Adrenal gland (tissue), 12 donors: ENCODE measurements around the gene ACSL5. TPM values are rescaled to one million over a fixed set of nuclear protein-coding genes. Genes with fewer than 3 reads are reported as not detected.

Source experiments
- DNase-seq, 7 donors: peaks; one replicate each; pipeline ENCODE4 v3.0.0-alpha.2; 2019 to 2020
- H3K27ac ChIP-seq, 5 donors: fragments of 200-600 bp; sonication (generic) in 4 of 5; 1 replicate in 3 of 5; 2 replicates in 2 of 5; pipeline versions ENCODE4 v1.5.1 to v1.8.0; 2016 to 2020; ENCODE audit warnings: mild to moderate bottlenecking in 1 of 5
- H3K27me3 ChIP-seq: fragments of 200-600 bp; 2 replicates; pipeline ENCODE4 v1.8.0; 2021
- H3K36me3 ChIP-seq, 2 donors: fragments of 200-600 bp; replicated peaks in 1 of 2; 1 replicate in 1 of 2; 2 replicates in 1 of 2; pipeline versions ENCODE4 v1.5.1 to v1.8.0; 2018 to 2022
- H3K4me1 ChIP-seq, 2 donors: fragments of 200-600 bp; replicated peaks in 1 of 2; 1 replicate in 1 of 2; 2 replicates in 1 of 2; pipeline versions ENCODE4 v1.5.1 to v1.8.0; 2018 to 2021
- H3K4me3 ChIP-seq, 4 donors: fragments of 200-600 bp; sonication (generic) in 3 of 4; one replicate each; pipeline ENCODE4 v1.5.1; 2016 to 2018
- H3K9me3 ChIP-seq, 3 donors: fragments of 200-600 bp; sonication (generic) in 1 of 3; replicated peaks in 1 of 3; 1 replicate in 2 of 3; 2 replicates in 1 of 3; pipeline versions ENCODE4 v1.5.1 to v1.8.0; 2016 to 2021
- POLR2A ChIP-seq, 2 donors: fragments of 450-650 bp; IDR thresholded peaks; one replicate each; pipeline ENCODE4 v1.6.1; 2017; ENCODE audit warnings: antibody characterized with exemption in 2 of 2, mild to moderate bottlenecking in 2 of 2, moderate library complexity in 1 of 2
- WGBS, 4 donors: extraction: QIAGEN DNeasy Blood & Tissue Kit in 2 of 4; methylation state at CpG; one replicate each; pipeline versions ENCODE4 v1.1.5 to v1.1.7; 2013 to 2017; 5-methylcytosine and 5-hydroxymethylcytosine counted together
- intact Hi-C, 2 donors: fragments of 100-400 bp; cut with DNase I; formaldehyde crosslinking; loops; one replicate each; pipeline versions ENCODE4 v1.14.1 to v1.15.0; 2022 to 2023
- polyA plus RNA-seq, 3 donors: library from polyadenylated mRNA; stranded (reverse); fragments of 200-250 nt in 2 of 3; fragments of 350-450 nt in 1 of 3; fragmentation: Illumina TruSeq in 1 of 3; extraction: RNeasy Lipid Tissue Mini Kit (QIAGEN cat#74804) in 1 of 3; gene quantifications; one replicate each; pipeline ENCODE4 v1.2.3, GENCODE V29; 2013 to 2014
- total RNA-seq, 9 donors: library from RNA; depleted of rRNA in 4 of 9; stranded (reverse); fragments of >200 nt in 4 of 9; fragments of 120-200 nt in 1 of 9; fragmentation: NEBNext Ultra II Directional in 1 of 9; extraction: Animal tissue kit (Norgen Biotek cat#: 25700) in 1 of 9; gene quantifications; one replicate each; pipeline versions ENCODE4 v1.1.0 to v1.2.4, GENCODE V29; 2013 to 2023
- TF ChIP-seq, protein P1 (sequence below), 6 experiments: fragments of 450-650 bp in 4 of 6; fragments of 200-600 bp in 2 of 6; sonication (generic) in 1 of 6; IDR thresholded peaks; 1 replicate in 5 of 6; 2 replicates in 1 of 6; pipeline versions ENCODE4 v1.5.1 to v1.8.0; 2016 to 2021; ENCODE audit warnings: antibody characterized with exemption in 6 of 6, mild to moderate bottlenecking in 2 of 6, moderate library complexity in 1 of 6
- donor health status: healthy with polysubstance abuse.
- donor health status: Bipolar disorder and iron deficiency.
- donor health status: DM: yes; HTN: yes; CAD: no.
- donor health status: DM: no; HTN: no; CAD: no.
- donor health status: DM: no; HTN: no; CAD: no.
- donor health status: DM: yes; HTN: yes; CAD: no.

Gene ACSL5
- total and polyA plus RNA-seq, 12 donors, result 2.1 to 8.6 (median 6.7) TPM

DNA sequence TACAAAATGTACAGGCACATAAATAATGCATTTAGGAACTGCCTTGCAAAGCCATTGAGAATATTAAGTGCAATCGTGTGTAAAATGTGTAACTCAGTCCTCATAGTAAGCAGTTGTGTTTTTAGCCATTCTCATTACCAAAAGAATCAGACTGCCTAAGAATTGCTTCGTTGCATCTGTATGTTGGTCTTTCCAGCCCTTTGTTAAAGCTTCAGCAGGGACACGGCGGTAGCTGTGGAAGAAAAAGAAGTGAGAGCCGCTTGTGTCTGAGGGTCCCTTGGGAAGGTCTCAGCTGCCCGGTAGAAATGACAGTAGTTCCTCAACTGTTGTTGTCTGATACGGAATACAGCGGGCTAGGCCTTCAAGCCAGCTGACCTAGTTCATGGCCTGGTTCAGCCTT lies 22.8 kb upstream of the ACSL5 start:
- no peak for DNase-seq
- no peak overlapping the region for H3K4me3 ChIP-seq
- H3K4me1 ChIP-seq, result no peaks in the 10 kb centered on the region
- H3K27me3 ChIP-seq, result no peaks in the 10 kb centered on the region
- H3K9me3 ChIP-seq, result no peaks in the 10 kb centered on the region
- intact Hi-C loops, result no loop called here
- WGBS, 4 donors, result 84 to 94% (median 89%) methylated on average over 7 to 8 of the region's 8 CpGs
- H3K36me3 ChIP-seq, result no peaks in the 10 kb centered on the region
- TF ChIP-seq, protein P1, sequence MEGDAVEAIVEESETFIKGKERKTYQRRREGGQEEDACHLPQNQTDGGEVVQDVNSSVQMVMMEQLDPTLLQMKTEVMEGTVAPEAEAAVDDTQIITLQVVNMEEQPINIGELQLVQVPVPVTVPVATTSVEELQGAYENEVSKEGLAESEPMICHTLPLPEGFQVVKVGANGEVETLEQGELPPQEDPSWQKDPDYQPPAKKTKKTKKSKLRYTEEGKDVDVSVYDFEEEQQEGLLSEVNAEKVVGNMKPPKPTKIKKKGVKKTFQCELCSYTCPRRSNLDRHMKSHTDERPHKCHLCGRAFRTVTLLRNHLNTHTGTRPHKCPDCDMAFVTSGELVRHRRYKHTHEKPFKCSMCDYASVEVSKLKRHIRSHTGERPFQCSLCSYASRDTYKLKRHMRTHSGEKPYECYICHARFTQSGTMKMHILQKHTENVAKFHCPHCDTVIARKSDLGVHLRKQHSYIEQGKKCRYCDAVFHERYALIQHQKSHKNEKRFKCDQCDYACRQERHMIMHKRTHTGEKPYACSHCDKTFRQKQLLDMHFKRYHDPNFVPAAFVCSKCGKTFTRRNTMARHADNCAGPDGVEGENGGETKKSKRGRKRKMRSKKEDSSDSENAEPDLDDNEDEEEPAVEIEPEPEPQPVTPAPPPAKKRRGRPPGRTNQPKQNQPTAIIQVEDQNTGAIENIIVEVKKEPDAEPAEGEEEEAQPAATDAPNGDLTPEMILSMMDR (IDR thresholded peaks at IDR 0.05), result no peak
- TF ChIP-seq POLR2A (IDR thresholded peaks at IDR 0.05), result no peak
- H3K27ac ChIP-seq, result no peak overlapping the region

GRCh38 chr10:112352044-112352443 lies 21.9 kb upstream of the ACSL5 start:
- no peak for TF ChIP-seq POLR2A (IDR thresholded peaks at IDR 0.05)
- TF ChIP-seq, protein P1 (IDR thresholded peaks at IDR 0.05), result no peak
- 72 to 94% (median 75%) methylated on average over 3 of the region's 3 CpGs for WGBS, 4 donors
- H3K27ac ChIP-seq, result no peak overlapping the region
- DNase-seq, result no peak
- no peaks in the 10 kb centered on the region for H3K9me3 ChIP-seq
- H3K4me3 ChIP-seq, result no peak overlapping the region
- H3K4me1 ChIP-seq, result no peaks in the 10 kb centered on the region
- H3K27me3 ChIP-seq, result no peaks in the 10 kb centered on the region
- no peaks in the 10 kb centered on the region for H3K36me3 ChIP-seq
- intact Hi-C loops, result no loop called here

GRCh38 chr10:112353046-112353445 lies 20.9 kb upstream of the ACSL5 start:
- Histone ChIP-seq H3K36me3 (no peaks in the 10 kb centered on the region), H3K27ac (no peak overlapping the region), H3K27me3 (no peaks in the 10 kb centered on the region), H3K4me3 (no peak overlapping the region), H3K4me1 (no peaks in the 10 kb centered on the region), H3K9me3 (no peaks in the 10 kb centered on the region)
- DNase-seq, result no peak
- intact Hi-C loops, result no loop called here
- TF ChIP-seq, protein P1 (IDR thresholded peaks at IDR 0.05), result no peak
- TF ChIP-seq POLR2A (IDR thresholded peaks at IDR 0.05), result no peak

- H3K4me3 ChIP-seq, result no peak overlapping the region
- intact Hi-C loops, result no loop called here
- no peak for DNase-seq
- no peaks in the 10 kb centered on the region for H3K27me3 ChIP-seq
- peaks cover 7 to 10% of the 10 kb centered on the region in 2 donors for H3K4me1 ChIP-seq
- no peak overlapping the region for H3K27ac ChIP-seq
- TF ChIP-seq, protein P1 (IDR thresholded peaks at IDR 0.05), result no peak
- no peak for TF ChIP-seq POLR2A (IDR thresholded peaks at IDR 0.05)
- WGBS, 4 donors, result 64 to 85% (median 69%) methylated on average over 3 to 5 of the region's 5 CpGs
- no peaks in the 10 kb centered on the region for H3K36me3 ChIP-seq
- H3K9me3 ChIP-seq, result no peaks in the 10 kb centered on the region
These were observed 17.2 kb upstream of the ACSL5 start for GRCh38 chr10:112356686-112357085.
